K562 (cell line): ENCODE data around the gene PALMD. TPM values are rescaled to one million over a fixed set of nuclear protein-coding genes. Genes with fewer than 3 reads are reported as not detected.

Experiments used
- ATAC-seq: fragments of 200-7000 bp; cut with Tn5 transposase; 3 replicates; pipeline ENCODE4 v1.9.1; 2020; ENCODE audit warnings: moderate library complexity
- BruUV-seq: library from RNA; stranded (reverse); fragments of 400-500 nt; replicated peaks from 2 replicates; lab custom pipeline; 2021; lab: Mats Ljungman, UMichigan
- CTCF ChIA-PET: fragments of 300-600 bp; formaldehyde crosslinking; extraction: SDS; loops from one replicate; lab custom pipeline; 2021; ENCODE audit warnings: low intra/inter-chr PET ratio; lab: Yijun Ruan, JAX
- POLR2A ChIA-PET: fragments of 300-600, 350-650 bp; sonication (Branson Sonifier 250); formaldehyde crosslinking; extraction: SDS; loops from one replicate; lab custom pipeline; 2021; ENCODE audit warnings: antibody characterized with exemption, inconsistent platforms; lab: Yijun Ruan, JAX
- DNase-seq, 4 experiments: peaks; one replicate each; pipeline versions ENCODE4 v3.0.0 to v3.0.0-alpha.2; 2011 to 2018; ENCODE audit warnings: low spot score in 3 of 4, mixed read lengths in 3 of 4; ENCODE audit errors: extremely low read depth in 1 of 4
- FAIRE-seq: peaks from 2 replicates; lab custom pipeline; 2011; peaks lifted over from hg19 to GRCh38; lab: Jason Lieb, UNC
- H2AFZ ChIP-seq: 2 replicates; pipeline ENCODE4 v1.6.0; 2011; ENCODE audit warnings: low read depth, low read length, control low read depth, inconsistent platforms
- H3K27ac ChIP-seq: fragments of 200-600 bp; 3 replicates; pipeline ENCODE4 v1.8.0; 2011; ENCODE audit warnings: low read depth, mild to moderate bottlenecking, control low read depth, inconsistent platforms, low read length, moderate library complexity, mixed read lengths; ENCODE audit errors: extremely low read depth
- H3K27me3 ChIP-seq, 2 experiments: fragments of 300-600 bp in 1 of 2; 2 replicates in 1 of 2; 3 replicates in 1 of 2; pipeline versions ENCODE4 v1.6.0 to v1.8.0; 2011; ENCODE audit warnings: inconsistent platforms in 2 of 2, low read length in 2 of 2, mild to moderate bottlenecking in 1 of 2, mixed read lengths in 1 of 2, moderate library complexity in 1 of 2; ENCODE audit not compliant: control insufficient read depth in 2 of 2, insufficient read depth in 2 of 2
- H3K36me3 ChIP-seq: fragments of 300-600 bp; 3 replicates; pipeline ENCODE4 v1.8.0; 2011; ENCODE audit warnings: mild to moderate bottlenecking, low read length, inconsistent platforms; ENCODE audit not compliant: control insufficient read depth, insufficient read depth
- H3K4me1 ChIP-seq, 2 experiments: fragments of 200-600 bp in 1 of 2; replicated peaks in 1 of 2; 2 replicates in 1 of 2; 3 replicates in 1 of 2; pipeline versions ENCODE4 v1.5.1 to v1.8.0; 2011; ENCODE audit warnings: inconsistent platforms in 2 of 2, low read length in 2 of 2, mild to moderate bottlenecking in 1 of 2, mixed read lengths in 1 of 2, moderate library complexity in 1 of 2; ENCODE audit not compliant: control insufficient read depth in 2 of 2, insufficient read depth in 2 of 2
- H3K4me2 ChIP-seq: 2 replicates; pipeline ENCODE4 v1.6.1; 2011; ENCODE audit warnings: low read length, control low read depth, inconsistent platforms, mixed read lengths; ENCODE audit not compliant: insufficient read depth
- H3K4me3 ChIP-seq: fragments of 200-600 bp; sonication (generic), shearing (Covaris generic); 2 replicates; pipeline ENCODE4 v1.5.1; 2016; ENCODE audit warnings: control low read depth, inconsistent platforms
- H3K79me2 ChIP-seq: fragments of 200-600 bp; 3 replicates; pipeline ENCODE4 v1.8.0; 2011; ENCODE audit warnings: low read length, inconsistent platforms; ENCODE audit not compliant: control insufficient read depth, insufficient read depth
- H3K9ac ChIP-seq, 2 experiments: 2 replicates each; pipeline versions ENCODE4 v1.6.0 to v1.6.1; 2011; ENCODE audit warnings: low read depth in 2 of 2, low read length in 2 of 2, control low read depth in 1 of 2, inconsistent platforms in 1 of 2, mild to moderate bottlenecking in 1 of 2, mixed read lengths in 1 of 2; ENCODE audit not compliant: insufficient read depth in 1 of 2
- H3K9me1 ChIP-seq: one replicate; pipeline ENCODE4 v1.6.0; 2011; ENCODE audit warnings: inconsistent platforms, mild to moderate bottlenecking, low read length, moderate library complexity; ENCODE audit not compliant: control insufficient read depth, insufficient read depth
- H3K9me3 ChIP-seq: replicated peaks from 2 replicates; pipeline ENCODE4 v1.5.1; 2011; ENCODE audit warnings: low read depth, low read length, inconsistent platforms; ENCODE audit not compliant: control insufficient read depth, insufficient read depth
- H4K20me1 ChIP-seq: replicated peaks from 2 replicates; pipeline ENCODE4 v1.6.1; 2011; ENCODE audit warnings: low read length, inconsistent platforms, mixed read lengths; ENCODE audit not compliant: control insufficient read depth, insufficient read depth
- BHLHE40 ChIP-seq: IDR thresholded peaks from 2 replicates; pipeline ENCODE4 v1.6.1; 2011; ENCODE audit warnings: low read length, improper control_type of control experiment
- DACH1 ChIP-seq: fragments of 450-650 bp; IDR thresholded peaks from 2 replicates; pipeline ENCODE4 v1.6.1; 2018; ENCODE audit not compliant: partially characterized antibody
- FIP1L1 ChIP-seq: fragments of 200-400 bp; formaldehyde crosslinking; IDR thresholded peaks from 2 replicates; pipeline ENCODE4 v1.6.1; 2018; ENCODE audit warnings: mild to moderate bottlenecking, low read depth, low read length; ENCODE audit not compliant: poor library complexity, severe bottlenecking
- NFIC ChIP-seq: fragments of 450-650 bp; IDR thresholded peaks from 2 replicates; pipeline ENCODE4 v1.6.1; 2017; ENCODE audit warnings: mild to moderate bottlenecking, inconsistent platforms
- POLR2A ChIP-seq: fragments of 450-650 bp; conservative IDR thresholded peaks from 2 replicates; pipeline ENCODE4 v1.6.1; 2016
- USF2 ChIP-seq: sonication (generic); formaldehyde crosslinking; IDR thresholded peaks from 2 replicates; pipeline ENCODE4 v1.5.0; 2020; ENCODE audit warnings: missing genetic modification reagents
- ZBTB1 ChIP-seq: sonication (generic); formaldehyde crosslinking; IDR thresholded peaks from 2 replicates; pipeline ENCODE4 v1.8.1; 2023; ENCODE audit warnings: missing genetic modification reagents, low read depth, mild to moderate bottlenecking, borderline replicate concordance
- ZC3H4 ChIP-seq: sonication (generic); formaldehyde crosslinking; IDR thresholded peaks from 2 replicates; pipeline ENCODE4 v1.9.0; 2021; ENCODE audit warnings: missing genetic modification reagents, borderline replicate concordance
- ZNF217 ChIP-seq: sonication (generic); formaldehyde crosslinking; IDR thresholded peaks from 2 replicates; pipeline ENCODE4 v1.8.0; 2022; ENCODE audit warnings: mild to moderate bottlenecking, missing genetic modification reagents
- ZNF263 ChIP-seq: sonication (generic); formaldehyde crosslinking; IDR thresholded peaks from 2 replicates; pipeline ENCODE4 v1.8.0; 2022; ENCODE audit warnings: mild to moderate bottlenecking, missing genetic modification reagents, borderline replicate concordance
- WGBS: fragments of 100-300 bp; shearing (Covaris generic); methylation state at CpG from one replicate; pipeline ENCODE4 v1.1.6; 2016; ENCODE audit warnings: low coverage, mixed read lengths; ENCODE audit not compliant: insufficient coverage; ENCODE audit errors: missing lambda C conversion rate; 5-methylcytosine and 5-hydroxymethylcytosine counted together
- in situ Hi-C: fragments of 300-500 bp; cut with MboI; formaldehyde crosslinking; loops from 4 replicates; pipeline ENCODE4 v1.15.0; 2018; ENCODE audit warnings: inconsistent platforms, mixed read lengths
- intact Hi-C: fragments of 100-400 bp; cut with micrococcal nuclease; formaldehyde crosslinking; loops from 2 replicates; pipeline ENCODE4 v1.14.2; 2022
- polyA plus RNA-seq, 8 experiments: library from polyadenylated mRNA; depleted of rRNA in 4 of 8; stranded (reverse) in 5 of 8; unstranded in 3 of 8; fragments of >200 nt; fragmentation: Nextera tagmentation in 2 of 8; fragmentation: Illumina TruSeq in 1 of 8; extraction: Ambion mirVana in 2 of 8; extraction: Trizol in 1 of 8; gene quantifications; 2 replicates each; pipeline versions ENCODE4 v1.2.1 to v1.2.3, GENCODE V29; 2011 to 2014; ENCODE audit warnings: inconsistent platforms in 1 of 8, missing spikeins in 1 of 8
- total RNA-seq, 7 experiments: library from RNA; depleted of rRNA in 6 of 7; stranded (reverse); fragments of >200 nt in 6 of 7; fragmentation: Illumina TruSeq in 2 of 7; extraction: Trizol in 2 of 7; gene quantifications; 2 replicates each; pipeline versions ENCODE4 v1.2.1 to v1.2.3, GENCODE V29; 2011 to 2021; ENCODE audit warnings: low replicate concordance in 1 of 7
- TF ChIP-seq, protein P1 (sequence below): sonication (generic); formaldehyde crosslinking; IDR thresholded peaks from 2 replicates; pipeline ENCODE4 v1.8.0; 2022; ENCODE audit warnings: missing genetic modification reagents, mild to moderate bottlenecking, borderline replicate concordance
- TF ChIP-seq, protein P2 (sequence below): sonication (generic); formaldehyde crosslinking; IDR thresholded peaks from 2 replicates; pipeline ENCODE4 v1.8.0; 2022; ENCODE audit warnings: mild to moderate bottlenecking, missing genetic modification reagents
- TF ChIP-seq, protein P3 (sequence below), 2 experiments: fragments of 450-650 bp; conservative IDR thresholded peaks; 2 replicates each; pipeline ENCODE4 v1.6.1; 2017; ENCODE audit warnings: mild to moderate bottlenecking in 2 of 2, moderate library complexity in 2 of 2
- TF ChIP-seq, protein P4 (sequence below): fragments of 450-650 bp; IDR thresholded peaks from 2 replicates; pipeline ENCODE4 v1.6.1; 2018; ENCODE audit warnings: mild to moderate bottlenecking, low read depth; ENCODE audit not compliant: partially characterized antibody

Gene PALMD
- total and polyA plus RNA-seq, 9 of the 15 experiments (the other 6 are each of a cell fraction or from before 2014, with no cell fraction given): 2.7 to 13.5 (median 5.4) TPM

DNA sequence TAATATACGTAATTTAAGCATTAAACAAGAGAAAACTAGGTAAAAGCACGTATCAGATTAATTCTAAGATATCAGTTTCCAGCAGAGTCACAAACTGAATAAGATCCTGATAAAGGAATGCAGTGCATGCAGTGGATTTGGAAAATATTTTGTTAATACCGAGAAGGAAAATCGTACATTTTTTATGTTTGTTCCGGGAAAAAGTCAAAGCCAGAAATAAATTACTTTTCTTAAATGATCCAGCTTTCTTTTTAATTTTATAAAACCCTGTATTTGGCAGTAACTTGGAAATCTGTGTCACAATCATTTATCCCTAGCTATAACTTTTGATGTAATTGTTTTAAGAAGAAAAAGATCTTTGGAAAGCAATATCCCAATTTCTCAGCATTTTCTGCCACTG is 955 bp downstream of the PALMD start (continued):
- TF ChIP-seq, protein P1, sequence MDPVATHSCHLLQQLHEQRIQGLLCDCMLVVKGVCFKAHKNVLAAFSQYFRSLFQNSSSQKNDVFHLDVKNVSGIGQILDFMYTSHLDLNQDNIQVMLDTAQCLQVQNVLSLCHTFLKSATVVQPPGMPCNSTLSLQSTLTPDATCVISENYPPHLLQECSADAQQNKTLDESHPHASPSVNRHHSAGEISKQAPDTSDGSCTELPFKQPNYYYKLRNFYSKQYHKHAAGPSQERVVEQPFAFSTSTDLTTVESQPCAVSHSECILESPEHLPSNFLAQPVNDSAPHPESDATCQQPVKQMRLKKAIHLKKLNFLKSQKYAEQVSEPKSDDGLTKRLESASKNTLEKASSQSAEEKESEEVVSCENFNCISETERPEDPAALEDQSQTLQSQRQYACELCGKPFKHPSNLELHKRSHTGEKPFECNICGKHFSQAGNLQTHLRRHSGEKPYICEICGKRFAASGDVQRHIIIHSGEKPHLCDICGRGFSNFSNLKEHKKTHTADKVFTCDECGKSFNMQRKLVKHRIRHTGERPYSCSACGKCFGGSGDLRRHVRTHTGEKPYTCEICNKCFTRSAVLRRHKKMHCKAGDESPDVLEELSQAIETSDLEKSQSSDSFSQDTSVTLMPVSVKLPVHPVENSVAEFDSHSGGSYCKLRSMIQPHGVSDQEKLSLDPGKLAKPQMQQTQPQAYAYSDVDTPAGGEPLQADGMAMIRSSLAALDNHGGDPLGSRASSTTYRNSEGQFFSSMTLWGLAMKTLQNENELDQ: no peak

- peaks cover 6 to 25% of the 10 kb centered on the region in 2 experiments; a peak in 3 of 5 replicates for H3K4me1 ChIP-seq
- peak overlapping the region; percentile 56 for H3K4me2 ChIP-seq
- no peaks in the 10 kb centered on the region for H3K36me3 ChIP-seq
- ATAC-seq: peak; percentile 25
- intact Hi-C loops (loop anchor here (2.0 to 5.0 kb wide), 4 partner anchors 49 to 165 kb away; partner anchors contain the start of gene FRRS1), in situ Hi-C loops (no loop called here)
- H4K20me1 ChIP-seq: no peaks in the 10 kb centered on the region
- peak overlapping the region; percentile 62 for H3K27ac ChIP-seq
- FAIRE-seq: no peak
- CTCF ChIA-PET: no interaction called here
- peak overlapping the region in 1 of 2 experiments; percentile 67; a peak in 2 of 4 replicates for H3K9ac ChIP-seq
- H2AFZ ChIP-seq: peak overlapping the region; percentile 92
- POLR2A ChIA-PET: interaction anchor here (0.7 to 2.5 kb wide), 4 partner anchors 10 to 147 kb away, joined by 3 to 8 read pairs (median 4); no protein-coding TSS in a partner anchor
- H3K9me3 ChIP-seq: no peaks in the 10 kb centered on the region
- peak in 1 of 4 experiments; percentile 38 for DNase-seq
- H3K9me1 ChIP-seq: no peaks in the 10 kb centered on the region
- 0 out of 2 replicates have a peak overlapping the region, but pooled peaks have one; percentile 5 for H3K4me3 ChIP-seq
- no TSS peak for BruUV-seq
- no peaks in the 10 kb centered on the region; the same call in 2 of the 3 replicates for H3K79me2 ChIP-seq
- WGBS: 8% methylated on average over 4 of the region's 4 CpGs
- H3K27me3 ChIP-seq: no peaks in the 10 kb centered on the region
- no peak for TF ChIP-seq BHLHE40
- no peak for TF ChIP-seq FIP1L1
- TF ChIP-seq DACH1: peak; percentile 25
- TF ChIP-seq ZNF263 (CRISPR knock-in tag): no peak
- TF ChIP-seq, protein P2, sequence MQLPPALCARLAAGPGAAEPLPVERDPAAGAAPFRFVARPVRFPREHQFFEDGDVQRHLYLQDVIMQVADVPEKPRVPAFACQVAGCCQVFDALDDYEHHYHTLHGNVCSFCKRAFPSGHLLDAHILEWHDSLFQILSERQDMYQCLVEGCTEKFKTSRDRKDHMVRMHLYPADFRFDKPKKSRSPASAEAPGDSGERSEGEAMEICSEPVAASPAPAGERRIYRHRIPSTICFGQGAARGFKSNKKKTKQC (CRISPR knock-in tag): no peak
- no peak for TF ChIP-seq ZNF217 (CRISPR knock-in tag)
- TF ChIP-seq, protein P3, sequence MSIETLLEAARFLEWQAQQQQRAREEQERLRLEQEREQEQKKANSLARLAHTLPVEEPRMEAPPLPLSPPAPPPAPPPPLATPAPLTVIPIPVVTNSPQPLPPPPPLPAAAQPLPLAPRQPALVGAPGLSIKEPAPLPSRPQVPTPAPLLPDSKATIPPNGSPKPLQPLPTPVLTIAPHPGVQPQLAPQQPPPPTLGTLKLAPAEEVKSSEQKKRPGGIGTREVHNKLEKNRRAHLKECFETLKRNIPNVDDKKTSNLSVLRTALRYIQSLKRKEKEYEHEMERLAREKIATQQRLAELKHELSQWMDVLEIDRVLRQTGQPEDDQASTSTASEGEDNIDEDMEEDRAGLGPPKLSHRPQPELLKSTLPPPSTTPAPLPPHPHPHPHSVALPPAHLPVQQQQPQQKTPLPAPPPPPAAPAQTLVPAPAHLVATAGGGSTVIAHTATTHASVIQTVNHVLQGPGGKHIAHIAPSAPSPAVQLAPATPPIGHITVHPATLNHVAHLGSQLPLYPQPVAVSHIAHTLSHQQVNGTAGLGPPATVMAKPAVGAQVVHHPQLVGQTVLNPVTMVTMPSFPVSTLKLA (conservative IDR thresholded peaks at IDR 0.05): no peak
- no peak for TF ChIP-seq ZBTB1 (CRISPR knock-in tag)
- TF ChIP-seq, protein P4, sequence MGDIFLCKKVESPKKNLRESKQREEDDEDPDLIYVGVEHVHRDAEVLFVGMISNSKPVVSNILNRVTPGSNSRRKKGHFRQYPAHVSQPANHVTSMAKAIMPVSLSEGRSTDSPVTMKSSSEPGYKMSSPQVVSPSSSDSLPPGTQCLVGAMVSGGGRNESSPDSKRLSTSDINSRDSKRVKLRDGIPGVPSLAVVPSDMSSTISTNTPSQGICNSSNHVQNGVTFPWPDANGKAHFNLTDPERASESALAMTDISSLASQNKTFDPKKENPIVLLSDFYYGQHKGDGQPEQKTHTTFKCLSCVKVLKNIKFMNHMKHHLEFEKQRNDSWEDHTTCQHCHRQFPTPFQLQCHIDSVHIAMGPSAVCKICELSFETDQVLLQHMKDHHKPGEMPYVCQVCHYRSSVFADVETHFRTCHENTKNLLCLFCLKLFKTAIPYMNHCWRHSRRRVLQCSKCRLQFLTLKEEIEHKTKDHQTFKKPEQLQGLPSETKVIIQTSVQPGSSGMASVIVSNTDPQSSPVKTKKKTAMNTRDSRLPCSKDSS: no peak
- TF ChIP-seq POLR2A: 0 out of 2 replicates have a peak, but pooled peaks have one; percentile 28
- TF ChIP-seq ZC3H4 (CRISPR knock-in tag): no peak
- peak; percentile 55 for TF ChIP-seq NFIC
- TF ChIP-seq USF2 (CRISPR knock-in tag): no peak
These were observed 1.6 kb downstream of the PALMD start for GRCh38 chr1:99647490-99647889.
